Mesenchymal stem cell (in vitro differentiated cells and primary cell): ENCODE data around the gene POM121C.
"Not testable (repeated sequence)": the region's sequence is repeated elsewhere in the genome, so short reads cannot be mapped to it uniquely, and the experiment has no call there.

ENCODE experiments used
- DNase-seq: peaks from one replicate; pipeline ENCODE4 v3.0.0-alpha.2; 2013
- H2AFZ ChIP-seq: one replicate; pipeline ENCODE4 v1.6.1; 2013; ENCODE audit warnings: low read depth, mild to moderate bottlenecking, control low read depth, inconsistent platforms, low read length, moderate library complexity
- H2AK5ac ChIP-seq: 2 replicates; pipeline ENCODE4 v1.6.1; 2013; ENCODE audit warnings: low read length, moderate library complexity, mild to moderate bottlenecking, inconsistent platforms; ENCODE audit not compliant: severe bottlenecking
- H2BK120ac ChIP-seq: one replicate; pipeline ENCODE4 v1.6.1; 2013; ENCODE audit warnings: low read depth, mild to moderate bottlenecking, inconsistent platforms, low read length, moderate library complexity
- H2BK12ac ChIP-seq, 2 experiments: one replicate each; pipeline ENCODE4 v1.6.1; 2013; ENCODE audit warnings: inconsistent platforms in 2 of 2, low read length in 2 of 2, mild to moderate bottlenecking in 2 of 2, moderate library complexity in 2 of 2, control low read depth in 1 of 2
- H2BK15ac ChIP-seq: one replicate; pipeline ENCODE4 v1.6.1; 2013; ENCODE audit warnings: mild to moderate bottlenecking, low read depth, inconsistent platforms; ENCODE audit not compliant: poor library complexity, severe bottlenecking
- H2BK5ac ChIP-seq: 2 replicates; pipeline ENCODE4 v1.6.1; 2013; ENCODE audit warnings: low read depth, mild to moderate bottlenecking, low read length, control low read depth, inconsistent platforms; ENCODE audit not compliant: poor library complexity, severe bottlenecking
- H3K14ac ChIP-seq, 2 experiments: one replicate each; pipeline ENCODE4 v1.6.1; 2013; ENCODE audit warnings: inconsistent platforms in 2 of 2, low read length in 2 of 2, control low read depth in 1 of 2, mild to moderate bottlenecking in 1 of 2, moderate library complexity in 1 of 2
- H3K18ac ChIP-seq, 2 experiments: one replicate each; pipeline ENCODE4 v1.6.1; 2013; ENCODE audit warnings: inconsistent platforms in 2 of 2, low read length in 2 of 2, control low read depth in 1 of 2, low read depth in 1 of 2, mild to moderate bottlenecking in 1 of 2
- H3K23ac ChIP-seq, 2 experiments: one replicate each; pipeline ENCODE4 v1.6.1; 2013; ENCODE audit warnings: inconsistent platforms in 2 of 2, low read length in 2 of 2, mild to moderate bottlenecking in 2 of 2, moderate library complexity in 2 of 2, control low read depth in 1 of 2
- H3K27ac ChIP-seq: 2 replicates; pipeline ENCODE4 v1.5.1; 2013; ENCODE audit warnings: mild to moderate bottlenecking, moderate library complexity, low read length, control low read depth, inconsistent platforms; ENCODE audit not compliant: poor library complexity, severe bottlenecking
- H3K27me3 ChIP-seq, 2 experiments: 2 replicates each; pipeline versions ENCODE4 v1.6.1 to v1.7.0; 2013; ENCODE audit warnings: low read length in 2 of 2, mild to moderate bottlenecking in 2 of 2, moderate library complexity in 2 of 2, control low read depth in 1 of 2, inconsistent platforms in 1 of 2; ENCODE audit not compliant: control insufficient read depth in 1 of 2, insufficient read depth in 1 of 2
- H3K36me3 ChIP-seq, 2 experiments: 2 replicates each; pipeline versions ENCODE4 v1.6.1 to v1.7.0; 2013; ENCODE audit warnings: low read length in 2 of 2, control low read depth in 1 of 2, inconsistent platforms in 1 of 2, low read depth in 1 of 2, mild to moderate bottlenecking in 1 of 2; ENCODE audit not compliant: insufficient read depth in 2 of 2, control insufficient read depth in 1 of 2
- H3K4ac ChIP-seq, 2 experiments: one replicate each; pipeline ENCODE4 v1.6.1; 2013; ENCODE audit warnings: inconsistent platforms in 2 of 2, low read length in 2 of 2, mild to moderate bottlenecking in 2 of 2, moderate library complexity in 2 of 2, control low read depth in 1 of 2, low read depth in 1 of 2
- H3K4me1 ChIP-seq: 2 replicates; pipeline ENCODE4 v1.6.1; 2013; ENCODE audit warnings: low read depth, low read length, control low read depth; ENCODE audit not compliant: control insufficient read depth, insufficient read depth
- H3K4me2 ChIP-seq: 2 replicates; pipeline ENCODE4 v1.6.1; 2013; ENCODE audit warnings: low read length, mild to moderate bottlenecking, inconsistent platforms; ENCODE audit not compliant: poor library complexity, severe bottlenecking
- H3K4me3 ChIP-seq, 2 experiments: 2 replicates each; pipeline versions ENCODE4 v1.5.1 to v1.7.0; 2013; ENCODE audit warnings: low read length in 2 of 2, mild to moderate bottlenecking in 2 of 2, control low read depth in 1 of 2, low read depth in 1 of 2; ENCODE audit not compliant: insufficient read depth in 1 of 2
- H3K79me1 ChIP-seq: replicated peaks from 2 replicates; pipeline ENCODE4 v1.6.1; 2013; ENCODE audit warnings: mild to moderate bottlenecking, control low read depth, low read length, inconsistent platforms; ENCODE audit not compliant: poor library complexity, severe bottlenecking
- H3K9ac ChIP-seq: 2 replicates; pipeline ENCODE4 v1.7.0; 2013; ENCODE audit warnings: mild to moderate bottlenecking, low read length, moderate library complexity
- H3K9me3 ChIP-seq: 2 replicates; pipeline ENCODE4 v1.7.0; 2013; ENCODE audit warnings: mild to moderate bottlenecking, low read length; ENCODE audit not compliant: control insufficient read depth
- H4K8ac ChIP-seq: one replicate; pipeline ENCODE4 v1.6.1; 2013; ENCODE audit warnings: inconsistent platforms, mild to moderate bottlenecking, low read length, moderate library complexity
- H4K91ac ChIP-seq: one replicate; pipeline ENCODE4 v1.6.1; 2013; ENCODE audit warnings: mild to moderate bottlenecking, low read length, inconsistent platforms
- WGBS: methylation state at CpG from one replicate; pipeline ENCODE4 v1.1.7; 2013; ENCODE audit warnings: mixed read lengths; 5-methylcytosine and 5-hydroxymethylcytosine counted together

Gene POM121C

DNA sequence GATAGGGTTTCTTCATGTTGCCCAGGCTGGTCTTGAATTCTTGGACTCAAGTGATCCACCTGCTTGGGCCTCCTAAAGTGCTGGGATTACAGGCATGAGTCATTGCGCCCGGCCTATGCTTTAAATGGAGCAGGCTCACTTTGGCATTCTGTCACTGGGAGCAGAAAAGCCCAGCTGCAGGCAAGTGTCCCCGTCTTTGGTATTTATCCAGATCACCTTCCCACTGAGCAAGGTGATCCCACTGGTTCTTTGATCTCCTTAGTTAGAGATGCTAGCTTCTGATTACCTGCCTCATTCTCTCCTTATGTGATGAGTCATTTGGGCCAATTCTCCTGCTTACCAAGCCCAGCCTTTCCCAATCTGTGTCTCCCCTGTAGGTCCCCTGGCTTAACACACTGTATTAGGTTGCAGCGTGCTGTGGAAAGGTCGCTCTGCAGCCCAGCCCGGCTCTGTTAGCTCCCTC lies 45.3 kb upstream of the POM121C start:
- no peak overlapping the region for H2AK5ac ChIP-seq
- no peak overlapping the region for H4K8ac ChIP-seq
- H3K36me3 ChIP-seq, result peaks cover under 1 to 9% of the 10 kb centered on the region in 2 experiments
- H2BK5ac ChIP-seq, result no peak overlapping the region
- no peak overlapping the region for H3K4me3 ChIP-seq
- no peaks in the 10 kb centered on the region for H3K79me1 ChIP-seq
- H2BK15ac ChIP-seq, result no peak overlapping the region
- H3K9ac ChIP-seq, result no peak overlapping the region
- H3K4me1 ChIP-seq, result peaks cover 13% of the 10 kb centered on the region
- no peaks in the 10 kb centered on the region for H3K9me3 ChIP-seq
- H3K27me3 ChIP-seq, result no peaks in the 10 kb centered on the region
- no peak overlapping the region for H3K23ac ChIP-seq
- H3K4ac ChIP-seq, result no peak overlapping the region
- no peak overlapping the region for H2BK12ac ChIP-seq
- H3K4me2 ChIP-seq, result no peak overlapping the region
- H2AFZ ChIP-seq, result no peak overlapping the region
- H3K18ac ChIP-seq, result no peak overlapping the region
- WGBS, result 47% methylated on average over 6 of the region's 6 CpGs
- no peak overlapping the region for H3K27ac ChIP-seq
- no peak overlapping the region for H2BK120ac ChIP-seq
- H4K91ac ChIP-seq, result no peak overlapping the region
- DNase-seq, result peak; percentile 40
- H3K14ac ChIP-seq, result no peak overlapping the region

DNA sequence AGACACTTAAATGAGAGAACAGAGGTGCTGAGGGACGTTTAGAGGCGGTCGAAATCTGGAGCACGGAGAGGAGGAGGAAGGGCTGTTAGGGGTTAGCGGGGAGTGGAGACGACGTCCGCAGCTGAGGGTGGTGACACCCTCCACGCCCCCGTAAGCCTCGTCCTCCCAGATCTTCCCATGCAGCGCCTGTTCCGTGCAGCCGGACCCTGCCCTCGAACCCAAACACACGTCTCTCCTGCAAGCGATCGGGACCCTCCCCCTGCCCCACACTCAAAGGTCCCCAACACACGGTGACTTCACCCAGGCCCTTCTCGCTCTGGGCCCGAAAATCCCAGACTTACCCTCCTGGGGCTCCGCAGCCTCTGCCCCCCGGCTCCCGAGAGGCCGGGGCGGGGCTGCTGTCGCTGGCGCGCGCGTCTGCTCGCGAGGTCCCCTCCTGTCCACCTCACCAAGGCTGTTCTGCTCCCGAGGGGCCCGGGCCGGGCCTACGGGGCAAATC lies 41.2 kb upstream of the POM121C start:
- not testable (repeated sequence) for H3K9me3 ChIP-seq, H3K23ac ChIP-seq, H3K79me1 ChIP-seq, H4K8ac ChIP-seq, H2BK5ac ChIP-seq, H3K27me3 ChIP-seq, H2AK5ac ChIP-seq, H2BK15ac ChIP-seq, H2AFZ ChIP-seq, H2BK12ac ChIP-seq
- H4K91ac ChIP-seq, result peak overlapping the region; percentile 82
- peaks cover 14 to 30% of the 10 kb centered on the region in 2 experiments for H3K36me3 ChIP-seq
- H3K4me1 ChIP-seq, result peaks cover 11% of the 10 kb centered on the region
- under 1% methylated on average over 22 of the region's 37 CpGs for WGBS
- H2BK120ac ChIP-seq, result peak overlapping the region; percentile 58
- peak; percentile 17 for DNase-seq
- H3K4me2 ChIP-seq, result peak overlapping the region; percentile 74
- H3K4ac ChIP-seq, result peak overlapping the region; percentile 57 to 83
- peak overlapping the region; percentile 91 for H3K9ac ChIP-seq
- H3K27ac ChIP-seq, result peak overlapping the region; percentile 4
- H3K4me3 ChIP-seq, result peak overlapping the region; percentile 76 to 91
- peak overlapping the region; percentile 93 to 98 for H3K18ac ChIP-seq
- H3K14ac ChIP-seq, result peak overlapping the region in 1 of 2 experiments; percentile 35

- H3K79me1 ChIP-seq, H2BK5ac ChIP-seq, H3K23ac ChIP-seq, H3K4ac ChIP-seq, H3K18ac ChIP-seq, H3K9me3 ChIP-seq, H3K27me3 ChIP-seq, H2AFZ ChIP-seq, H2BK15ac ChIP-seq, H3K14ac ChIP-seq, H4K8ac ChIP-seq, H2BK120ac ChIP-seq, H3K4me1 ChIP-seq, H2BK12ac ChIP-seq, DNase-seq, H3K4me2 ChIP-seq, H3K9ac ChIP-seq, H4K91ac ChIP-seq, H3K4me3 ChIP-seq, H3K27ac ChIP-seq, H2AK5ac ChIP-seq: not testable (repeated sequence)
- peaks cover 19 to 39% of the 10 kb centered on the region in 2 experiments for H3K36me3 ChIP-seq
Measured at GRCh38 chr7:75521727-75522126, 35.6 kb upstream of the POM121C start.

DNA sequence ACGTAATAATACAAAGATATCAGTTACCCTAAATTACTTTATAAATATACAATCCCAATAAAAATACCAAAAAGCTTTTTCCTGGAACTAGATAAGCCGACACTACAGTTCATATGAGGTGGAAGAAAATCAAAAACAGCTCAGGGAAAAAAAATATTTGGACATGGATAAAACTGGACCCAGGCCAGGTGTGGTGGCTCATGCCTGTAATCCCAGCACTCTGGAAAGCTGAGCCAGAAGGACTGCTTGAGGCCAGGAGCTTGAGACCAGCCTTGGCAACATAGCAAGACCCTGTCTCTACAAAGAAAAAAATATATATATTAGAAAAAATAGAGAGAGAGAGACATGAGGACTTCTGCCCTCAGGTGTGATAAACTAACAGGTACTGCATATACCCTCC lies 32.7 kb upstream of the POM121C start:
- H3K9ac ChIP-seq, H2AK5ac ChIP-seq, H3K9me3 ChIP-seq, H3K79me1 ChIP-seq, H2BK5ac ChIP-seq, H3K4me1 ChIP-seq, H4K91ac ChIP-seq, DNase-seq, H4K8ac ChIP-seq, H3K23ac ChIP-seq, H3K27ac ChIP-seq, H3K14ac ChIP-seq, H3K4ac ChIP-seq, H2BK15ac ChIP-seq, H3K18ac ChIP-seq, H3K4me2 ChIP-seq, H2BK12ac ChIP-seq, H3K4me3 ChIP-seq, H2AFZ ChIP-seq, H2BK120ac ChIP-seq, H3K27me3 ChIP-seq: not testable (repeated sequence)
- peaks cover 11 to 33% of the 10 kb centered on the region in 2 experiments for H3K36me3 ChIP-seq
- 100% methylated on average over 1 of the region's 2 CpGs for WGBS
